Gastrocnemius medialis (tissue), 4 donors: ENCODE data around the gene CCDC89.

ENCODE experiments used
- POLR2A ChIP-seq, 2 donors: fragments of 450-650 bp; IDR thresholded peaks; one replicate each; pipeline ENCODE4 v1.6.1; 2017; ENCODE audit warnings: antibody characterized with exemption in 2 of 2, mild to moderate bottlenecking in 2 of 2, moderate library complexity in 2 of 2
- TF ChIP-seq, protein P1 (sequence below), 5 experiments: fragments of 450-650 bp in 3 of 5; fragments of 200-600 bp in 2 of 5; sonication (generic) in 2 of 5; IDR thresholded peaks in 4 of 5; conservative IDR thresholded peaks in 1 of 5; 1 replicate in 4 of 5; 2 replicates in 1 of 5; pipeline ENCODE4 v1.5.1; 2016 to 2019; ENCODE audit warnings: antibody characterized with exemption in 5 of 5, mild to moderate bottlenecking in 3 of 5, moderate library complexity in 3 of 5

DNA sequence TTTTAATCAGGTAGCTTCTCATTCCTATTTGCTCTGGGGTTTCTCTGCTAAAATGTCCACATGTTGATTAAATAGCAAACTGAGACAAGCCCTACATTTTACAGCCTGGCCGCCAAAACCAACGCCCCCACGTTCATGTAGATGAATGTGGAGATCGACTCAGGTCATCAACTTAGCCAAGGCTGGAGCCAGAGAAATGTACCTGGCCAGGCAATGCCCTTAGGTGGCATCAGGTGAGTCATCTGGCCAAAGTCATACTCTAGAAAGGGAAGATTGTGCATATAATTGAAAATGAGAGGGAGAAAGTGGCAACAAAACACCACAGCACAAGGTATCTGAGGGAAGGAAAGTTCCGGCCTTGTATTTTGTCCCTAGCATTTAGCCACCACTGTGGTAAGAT, 37.1 kb upstream of the CCDC89 start:
- TF ChIP-seq, protein P1, sequence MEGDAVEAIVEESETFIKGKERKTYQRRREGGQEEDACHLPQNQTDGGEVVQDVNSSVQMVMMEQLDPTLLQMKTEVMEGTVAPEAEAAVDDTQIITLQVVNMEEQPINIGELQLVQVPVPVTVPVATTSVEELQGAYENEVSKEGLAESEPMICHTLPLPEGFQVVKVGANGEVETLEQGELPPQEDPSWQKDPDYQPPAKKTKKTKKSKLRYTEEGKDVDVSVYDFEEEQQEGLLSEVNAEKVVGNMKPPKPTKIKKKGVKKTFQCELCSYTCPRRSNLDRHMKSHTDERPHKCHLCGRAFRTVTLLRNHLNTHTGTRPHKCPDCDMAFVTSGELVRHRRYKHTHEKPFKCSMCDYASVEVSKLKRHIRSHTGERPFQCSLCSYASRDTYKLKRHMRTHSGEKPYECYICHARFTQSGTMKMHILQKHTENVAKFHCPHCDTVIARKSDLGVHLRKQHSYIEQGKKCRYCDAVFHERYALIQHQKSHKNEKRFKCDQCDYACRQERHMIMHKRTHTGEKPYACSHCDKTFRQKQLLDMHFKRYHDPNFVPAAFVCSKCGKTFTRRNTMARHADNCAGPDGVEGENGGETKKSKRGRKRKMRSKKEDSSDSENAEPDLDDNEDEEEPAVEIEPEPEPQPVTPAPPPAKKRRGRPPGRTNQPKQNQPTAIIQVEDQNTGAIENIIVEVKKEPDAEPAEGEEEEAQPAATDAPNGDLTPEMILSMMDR (IDR thresholded peaks at IDR 0.05 in 4 of 5, conservative IDR thresholded peaks at IDR 0.05 in 1 of 5): no peak
- no peak for TF ChIP-seq POLR2A (IDR thresholded peaks at IDR 0.05)
